ENCODE measurements around the gene GYPC. TPM values are rescaled to one million over a fixed set of nuclear protein-coding genes. Genes with fewer than 3 reads are reported as not detected.

Gene GYPC
- polyA plus RNA-seq, 3 donors = 60.5 to 65.5 (median 61.7) TPM

DNA sequence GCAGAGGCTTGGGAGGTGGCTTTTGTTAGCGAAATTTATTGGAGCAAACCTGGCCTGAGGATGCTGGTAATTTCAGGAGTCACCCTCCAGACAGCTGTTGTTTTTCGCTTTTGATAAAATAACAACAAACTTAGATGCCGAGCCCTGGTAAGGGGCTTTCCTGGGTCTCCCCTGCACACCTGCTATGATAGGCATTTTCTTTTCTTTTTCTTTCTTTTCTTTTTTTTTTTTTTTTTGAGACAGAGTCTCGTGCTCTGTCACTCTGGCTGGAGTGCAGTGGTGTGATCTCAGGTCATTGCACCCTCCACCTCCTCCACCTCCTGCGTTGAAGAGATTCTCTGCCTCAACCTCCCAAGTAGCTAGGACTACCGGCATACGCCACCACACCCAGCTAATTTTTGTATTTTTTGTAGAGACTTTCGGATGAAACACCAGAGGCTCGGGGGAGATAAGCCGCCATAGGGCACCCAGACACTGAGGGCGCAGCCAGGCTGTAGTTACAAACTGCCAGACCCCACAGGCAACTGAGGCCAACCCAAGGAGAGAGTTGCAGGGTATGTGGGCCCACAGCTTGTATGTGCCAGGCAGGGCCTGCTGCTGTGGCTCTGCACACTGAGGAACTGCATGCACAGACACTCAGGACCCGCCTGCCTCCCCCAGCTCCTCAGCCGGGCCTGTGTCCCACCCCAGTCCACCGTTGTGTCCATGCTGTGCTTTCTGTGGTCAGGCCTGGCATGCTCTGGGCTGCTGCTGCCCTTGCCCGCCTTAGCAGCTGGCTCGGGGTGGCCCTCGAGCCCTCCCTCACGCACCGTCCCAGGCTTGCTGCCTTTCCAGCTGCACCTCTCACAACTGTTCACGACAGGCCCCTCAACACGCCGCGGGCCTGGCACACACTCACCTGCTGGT, 3.9 kb downstream of the GYPC start:
- no peak for DNase-seq (ENCODE audit: extremely low read depth in 1 of 11, low read depth in 9 of 11, low spot score in 4 of 11)

DNA sequence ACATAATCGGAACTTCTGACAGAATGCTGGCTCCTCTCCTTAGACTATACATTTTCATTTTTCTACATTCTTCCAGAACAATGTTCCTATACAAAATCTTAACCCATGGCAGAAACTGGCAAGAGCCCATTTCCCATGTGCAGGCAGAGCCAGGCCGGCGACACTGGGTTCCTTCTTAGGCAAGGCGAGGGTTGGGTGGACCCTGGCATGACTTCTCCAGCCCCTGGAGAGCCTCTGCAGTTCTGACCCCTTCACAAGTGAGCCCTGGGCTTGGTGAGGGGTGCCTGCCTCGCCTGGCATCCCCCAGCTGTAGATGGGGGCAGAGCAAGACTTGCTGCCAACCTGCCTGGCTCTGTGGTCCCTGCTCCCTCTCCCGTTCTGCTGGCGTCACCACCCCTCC, 5.0 kb downstream of the GYPC start:
- DNase-seq (ENCODE audit: extremely low read depth in 1 of 11, low read depth in 9 of 11, low spot score in 4 of 11) = no peak

DNA sequence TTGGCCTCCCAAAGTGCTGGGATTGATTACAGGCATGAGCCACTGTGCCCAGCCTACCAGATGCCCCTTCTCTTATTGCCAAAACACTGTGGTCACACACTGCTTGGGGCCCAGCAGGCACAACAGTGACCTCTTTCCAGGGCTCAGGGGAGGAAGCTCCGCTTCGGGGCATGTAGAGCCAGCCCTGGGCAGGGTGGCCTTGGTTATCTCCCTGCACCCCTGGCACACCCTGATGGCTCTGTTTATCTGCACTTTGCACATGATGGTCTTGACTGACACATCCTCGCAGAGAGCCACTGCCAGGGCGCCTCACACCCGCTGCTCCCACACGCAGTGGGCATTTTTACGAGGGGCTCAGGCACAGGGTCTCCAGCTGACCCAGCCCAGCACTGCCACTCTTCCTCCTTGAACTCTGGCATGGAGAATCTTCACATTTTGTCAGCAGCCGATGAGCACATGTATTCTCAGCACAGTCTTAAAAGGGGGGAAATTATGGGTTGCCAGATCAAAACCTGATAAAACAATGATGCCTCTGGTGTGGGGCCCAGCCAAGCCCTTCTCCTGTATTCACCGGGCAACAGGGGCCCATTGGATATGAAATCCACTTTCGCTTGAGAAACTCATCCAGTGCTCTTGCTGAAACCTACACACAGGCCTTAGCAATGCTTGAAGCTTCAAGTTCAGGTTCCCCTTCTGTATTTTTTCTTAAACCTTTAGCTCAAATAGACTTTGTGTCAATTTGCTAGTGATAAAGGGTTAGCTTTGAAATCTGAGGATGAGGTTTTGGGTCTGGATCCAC, 5.9 kb downstream of the GYPC start:
- no peak for DNase-seq (ENCODE audit: extremely low read depth in 1 of 11, low read depth in 9 of 11, low spot score in 4 of 11)

DNA sequence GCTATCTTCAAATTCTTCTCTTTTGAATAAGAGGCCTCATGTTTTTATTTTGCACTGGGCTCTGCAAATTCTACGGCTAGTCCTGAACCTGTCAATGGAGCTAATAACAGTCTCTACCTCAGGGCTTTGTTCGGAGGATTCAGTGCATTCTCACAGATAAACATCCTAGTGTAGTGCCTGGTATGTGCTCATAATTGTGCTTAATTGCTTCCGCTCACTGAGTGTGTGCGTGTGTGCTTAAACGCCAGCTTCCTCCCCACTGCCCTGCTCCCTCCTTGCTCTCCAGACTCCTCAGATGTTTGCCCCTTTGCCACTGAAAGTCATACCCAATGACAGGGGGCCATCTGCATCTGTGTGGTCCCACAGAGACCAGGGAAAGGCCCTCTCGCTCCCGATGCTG, 6.7 kb downstream of the GYPC start:
- no peak for DNase-seq (ENCODE audit: extremely low read depth in 1 of 11, low read depth in 9 of 11, low spot score in 4 of 11)

DNA sequence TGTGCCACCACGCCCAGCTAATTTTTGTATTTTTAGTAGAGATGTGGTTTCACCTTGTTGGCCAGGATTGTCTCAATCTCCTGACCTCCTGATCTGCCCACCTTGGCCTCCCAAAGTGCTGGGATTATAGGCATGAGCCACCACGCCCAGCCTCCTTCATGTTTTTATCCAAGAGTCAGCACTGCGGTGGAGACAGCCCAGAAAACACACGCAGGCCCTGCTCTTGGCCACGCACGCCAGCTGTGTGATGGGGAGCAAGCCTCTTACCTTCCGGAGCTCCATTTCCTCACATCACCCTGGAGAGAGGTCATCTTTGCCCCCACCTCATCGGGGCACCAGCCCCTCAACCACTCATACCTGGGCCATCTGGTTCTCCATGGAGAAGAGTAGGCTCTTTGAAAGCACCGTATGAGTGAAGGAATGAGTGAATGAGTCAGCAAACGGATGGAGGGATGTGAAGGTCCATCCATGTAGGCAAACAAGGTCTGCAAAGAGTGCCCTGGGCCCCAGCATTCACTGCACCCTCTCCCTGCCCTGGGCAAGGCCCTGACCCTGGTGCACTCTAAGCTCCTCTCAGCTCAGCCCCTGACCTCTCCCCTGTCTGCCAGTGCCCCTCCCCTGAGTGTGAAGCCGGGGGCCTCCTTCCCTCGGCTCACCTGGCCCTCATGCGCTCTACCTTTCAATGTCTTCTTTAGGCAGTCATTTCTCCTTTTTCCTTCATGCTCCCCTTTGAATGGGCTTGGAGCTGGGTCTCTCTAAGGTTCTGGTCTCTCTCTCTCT, 7.4 kb downstream of the GYPC start:
- DNase-seq (ENCODE audit: extremely low read depth in 1 of 11, low read depth in 9 of 11, low spot score in 4 of 11) = no peak

DNA sequence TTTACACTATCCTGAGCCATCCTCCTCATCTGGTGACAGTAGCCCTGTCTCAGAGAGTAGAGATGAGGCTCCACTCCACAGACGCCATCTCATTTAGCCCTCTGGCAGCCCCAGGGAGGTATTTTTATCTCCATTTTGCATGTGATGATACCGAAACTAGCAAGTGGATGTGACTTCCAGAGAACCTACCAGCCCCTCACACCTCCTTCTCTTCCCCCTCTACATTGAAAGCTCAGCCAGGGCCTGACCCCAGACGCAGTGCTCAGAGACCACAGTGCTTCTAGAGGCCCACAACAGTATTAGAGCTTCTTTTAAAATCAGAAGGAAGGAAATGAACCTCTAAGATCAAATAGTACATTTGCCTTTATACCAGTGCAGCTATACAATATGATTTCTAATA, 8.3 kb downstream of the GYPC start:
- no peak for DNase-seq (ENCODE audit: extremely low read depth in 1 of 11, low read depth in 9 of 11, low spot score in 4 of 11)

DNA sequence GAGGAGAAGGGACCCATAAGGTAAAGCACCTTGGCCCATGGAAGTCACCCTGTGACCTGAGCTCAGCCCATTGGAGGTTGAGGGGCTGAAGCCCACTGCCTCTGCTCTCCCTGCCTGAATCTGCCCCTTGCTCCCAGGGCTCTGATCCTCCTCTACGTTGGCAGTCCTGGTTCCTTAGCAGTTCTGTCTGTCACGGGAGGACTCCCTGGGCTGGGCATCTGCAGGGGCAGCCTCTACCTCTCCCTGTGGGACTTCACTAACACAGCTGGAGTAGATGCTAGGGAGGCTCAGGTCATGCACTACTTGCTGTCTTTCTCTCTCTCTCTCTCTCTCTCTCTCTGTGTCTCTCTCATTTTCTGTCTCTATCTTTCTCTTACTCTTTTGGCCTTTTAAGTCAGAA, 8.7 kb downstream of the GYPC start:
- no peak for DNase-seq (ENCODE audit: extremely low read depth in 1 of 11, low read depth in 9 of 11, low spot score in 4 of 11)

DNA sequence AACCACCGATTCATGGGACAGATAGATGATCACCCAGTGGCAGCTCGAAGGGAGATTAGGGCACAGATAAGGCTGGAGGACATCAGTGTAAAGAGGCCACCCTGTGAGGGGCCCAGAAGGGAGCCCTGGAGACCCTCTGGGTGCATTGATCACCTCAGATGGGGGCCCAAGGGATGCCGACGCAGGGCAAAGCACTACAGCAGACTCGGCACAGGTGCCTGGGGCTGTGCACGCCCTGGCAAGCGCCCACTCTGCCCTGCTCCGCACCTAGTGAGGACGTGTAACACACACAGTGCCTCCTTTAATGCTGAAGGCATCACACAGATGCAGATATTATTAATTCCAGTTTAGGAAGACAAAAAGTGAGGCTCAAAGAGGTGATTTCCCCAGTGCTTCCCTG, 9.5 kb downstream of the GYPC start:
- no peak for DNase-seq (ENCODE audit: extremely low read depth in 1 of 11, low read depth in 9 of 11, low spot score in 4 of 11)

DNA sequence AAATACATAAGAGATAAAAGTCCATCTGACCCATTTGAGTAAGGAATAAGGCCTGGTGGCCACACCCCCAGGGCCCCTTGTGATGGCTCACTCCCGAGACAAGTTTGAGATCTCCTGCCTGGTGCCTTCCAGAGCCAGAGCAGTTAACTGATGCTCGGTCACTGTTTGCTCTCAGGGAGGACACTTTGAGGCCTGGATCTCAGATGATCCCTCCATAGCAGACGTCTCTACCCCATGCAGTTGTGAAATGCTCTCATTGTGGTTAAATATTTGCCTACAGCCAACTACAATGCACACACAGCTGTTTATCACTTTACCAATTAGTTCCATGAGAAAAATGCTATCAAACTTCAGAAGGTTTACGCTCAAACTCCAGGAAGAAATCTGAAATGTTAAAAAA, 12.3 kb downstream of the GYPC start:
- DNase-seq (ENCODE audit: extremely low read depth in 1 of 11, low read depth in 9 of 11, low spot score in 4 of 11) = no peak

DNA sequence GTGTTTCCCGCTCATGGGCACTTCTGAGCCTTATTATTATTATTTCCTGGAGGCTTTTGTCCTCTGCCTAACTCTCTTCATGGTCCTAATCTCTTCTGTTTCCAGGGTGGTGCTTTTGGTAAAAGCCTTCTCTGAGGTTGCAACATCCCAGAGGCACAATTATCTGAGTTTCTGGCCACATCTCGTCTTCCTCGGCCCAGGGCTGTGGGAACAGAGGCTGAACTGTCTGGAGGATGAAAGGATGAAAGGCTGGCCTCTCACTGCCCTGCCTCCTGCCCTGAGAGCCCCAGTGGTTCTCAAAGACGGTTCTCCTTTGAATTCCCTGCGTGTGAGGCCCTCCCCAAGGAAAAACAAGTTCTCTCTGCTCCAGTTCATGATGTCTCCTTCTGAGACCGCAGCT, 13.8 kb downstream of the GYPC start:
- DNase-seq (ENCODE audit: extremely low read depth in 1 of 11, low read depth in 9 of 11, low spot score in 4 of 11) = no peak

DNA sequence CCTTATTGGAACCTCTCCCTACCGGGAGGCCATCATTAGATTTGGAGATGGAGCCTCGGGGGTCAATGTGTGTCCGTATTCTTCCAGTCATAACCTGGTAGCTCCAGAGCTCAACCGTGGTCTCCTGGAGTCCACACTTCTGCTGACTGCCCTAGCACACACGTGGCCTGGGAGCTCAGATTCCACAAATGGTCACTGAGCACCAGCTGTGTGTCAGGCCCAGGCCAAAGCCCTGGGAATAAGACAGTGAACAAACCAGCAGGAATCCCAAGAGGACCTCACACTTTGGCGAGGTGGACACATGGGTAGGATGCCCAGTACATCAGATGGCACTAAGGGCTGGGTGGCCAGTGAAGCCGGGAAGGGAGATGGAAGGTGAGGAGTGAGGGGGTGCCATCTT, 15.5 kb downstream of the GYPC start:
- no peak for DNase-seq (ENCODE audit: extremely low read depth in 1 of 11, low read depth in 9 of 11, low spot score in 4 of 11)

DNA sequence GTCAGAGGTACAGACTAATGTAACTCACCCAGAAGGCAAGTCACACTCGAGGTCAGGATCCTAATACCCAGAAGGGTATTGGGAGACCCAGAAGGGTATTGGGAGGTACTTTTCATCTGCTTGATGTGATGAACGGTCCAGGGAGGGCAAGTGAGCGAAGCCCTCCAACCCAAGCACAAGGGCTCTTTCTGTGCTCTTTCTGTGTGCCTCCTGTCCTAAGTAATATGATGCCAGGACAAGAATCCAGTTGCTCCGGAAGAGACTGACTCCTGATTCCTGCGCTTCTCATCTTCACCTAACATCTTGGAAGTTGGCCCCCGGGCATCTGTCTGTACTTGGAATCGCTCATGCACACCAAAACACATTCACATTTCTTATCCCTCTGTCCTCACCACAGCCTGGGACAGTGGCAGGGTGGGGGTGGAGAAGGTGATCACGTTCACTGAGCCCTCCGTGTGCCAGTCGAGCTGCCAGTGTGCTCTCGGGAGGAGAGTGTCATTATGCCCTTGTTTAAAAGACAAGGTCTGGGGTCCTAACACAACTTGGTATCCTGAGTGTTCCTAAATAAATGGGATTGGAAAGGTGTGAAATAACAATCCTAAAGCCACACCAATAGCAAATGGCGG, 17.1 kb downstream of the GYPC start:
- no peak for DNase-seq (ENCODE audit: extremely low read depth in 1 of 11, low read depth in 9 of 11, low spot score in 4 of 11)

DNA sequence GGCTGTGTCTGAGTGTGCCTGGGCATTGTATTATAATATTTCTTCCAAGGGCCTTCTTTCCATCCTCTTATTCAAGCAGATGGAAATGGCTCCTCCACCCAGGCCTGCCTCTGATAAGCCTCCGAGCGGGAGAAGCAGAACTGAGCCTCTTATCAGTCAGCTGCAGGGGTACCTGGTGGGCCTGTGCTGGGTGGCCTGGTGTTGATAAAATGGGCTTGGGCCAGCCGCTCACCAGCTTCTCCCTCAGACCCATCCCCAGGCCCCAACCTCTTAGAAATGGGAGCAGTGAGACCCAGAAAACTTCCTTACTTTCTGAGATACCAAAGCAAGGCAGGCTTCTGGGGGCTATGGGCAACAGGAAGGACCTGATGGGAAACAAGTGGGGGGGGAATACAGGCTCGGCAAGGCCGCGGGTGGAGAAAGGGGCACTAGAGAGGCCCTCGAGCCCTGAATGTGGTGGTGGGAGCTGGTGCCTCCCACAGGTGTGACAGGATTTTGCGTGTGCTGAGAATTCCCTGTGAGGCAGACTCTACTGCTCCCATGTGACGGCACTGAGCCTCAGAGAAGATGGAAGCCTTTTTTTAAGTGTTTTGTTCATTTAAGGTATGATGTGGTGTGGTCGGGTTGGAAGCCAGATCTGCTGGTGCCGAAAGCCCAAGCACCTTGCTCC, 18.3 kb downstream of the GYPC start:
- DNase-seq (ENCODE audit: extremely low read depth in 1 of 11, low read depth in 9 of 11, low spot score in 4 of 11) = no peak

DNA sequence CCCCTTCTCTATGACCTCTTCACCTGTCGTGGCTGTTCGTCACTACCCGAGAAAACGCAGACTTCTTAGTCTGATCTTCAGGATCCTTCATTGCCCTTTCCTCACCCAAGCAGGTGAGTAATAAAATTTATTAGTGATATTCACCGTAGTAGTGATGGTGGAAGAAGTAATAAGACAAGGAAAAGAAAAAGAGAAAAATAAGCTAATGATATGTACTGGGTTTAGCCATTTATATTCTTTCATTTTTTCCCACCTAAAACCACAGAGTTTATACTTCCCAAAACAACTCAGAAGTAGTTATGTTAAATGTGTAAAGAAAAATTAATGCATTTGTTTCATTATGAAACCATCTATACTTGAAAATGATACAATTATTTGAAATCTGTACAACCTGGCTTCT, 19.7 kb downstream of the GYPC start:
- DNase-seq (ENCODE audit: extremely low read depth in 1 of 11, low read depth in 9 of 11, low spot score in 4 of 11) = no peak

DNA sequence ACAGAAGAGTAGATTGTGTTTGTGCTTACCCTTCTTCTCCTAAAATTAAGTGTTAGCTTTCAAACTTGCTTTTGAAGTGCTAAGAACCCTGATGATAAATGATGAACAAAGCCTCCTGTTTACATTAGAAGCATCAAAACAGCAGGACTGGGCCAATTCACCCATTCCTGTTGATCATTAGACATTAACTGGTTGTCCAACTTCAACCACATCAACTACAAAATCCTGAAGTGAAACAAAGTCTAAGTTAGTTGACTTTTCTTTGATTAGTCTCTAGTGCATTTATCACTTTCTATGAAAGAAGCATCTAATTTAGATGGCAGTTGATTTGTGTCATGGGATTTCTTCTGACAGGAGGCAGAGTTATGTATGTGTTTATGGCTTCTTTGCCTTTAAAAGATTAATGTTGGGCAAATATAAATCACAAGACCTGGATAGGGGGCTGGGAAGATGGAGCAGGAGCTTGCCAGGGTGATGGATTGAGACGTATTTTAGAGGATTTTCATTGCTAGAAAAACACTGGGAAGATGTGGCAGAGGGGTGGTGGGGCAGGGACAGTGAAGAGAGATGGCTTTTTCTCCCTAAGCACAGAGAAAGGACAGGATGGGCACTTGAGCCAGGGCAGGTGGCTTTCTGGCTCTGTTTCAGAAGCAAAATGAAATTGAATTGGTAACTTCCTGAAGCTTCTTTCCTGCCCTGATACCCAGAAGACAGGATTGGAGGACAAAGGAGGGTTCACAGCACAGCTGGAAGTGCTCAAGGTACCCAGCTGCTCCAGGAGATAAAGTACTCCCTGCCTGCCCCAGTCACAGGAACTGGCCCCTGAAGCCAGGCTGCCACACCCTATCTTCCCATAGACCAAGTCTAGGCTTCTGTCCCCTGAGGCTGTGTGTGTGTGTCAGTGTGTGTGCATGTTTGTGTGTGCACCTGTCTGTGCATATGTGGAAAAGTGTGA, 20.5 kb downstream of the GYPC start:
- no peak for DNase-seq (ENCODE audit: extremely low read depth in 1 of 11, low read depth in 9 of 11, low spot score in 4 of 11)

DNA sequence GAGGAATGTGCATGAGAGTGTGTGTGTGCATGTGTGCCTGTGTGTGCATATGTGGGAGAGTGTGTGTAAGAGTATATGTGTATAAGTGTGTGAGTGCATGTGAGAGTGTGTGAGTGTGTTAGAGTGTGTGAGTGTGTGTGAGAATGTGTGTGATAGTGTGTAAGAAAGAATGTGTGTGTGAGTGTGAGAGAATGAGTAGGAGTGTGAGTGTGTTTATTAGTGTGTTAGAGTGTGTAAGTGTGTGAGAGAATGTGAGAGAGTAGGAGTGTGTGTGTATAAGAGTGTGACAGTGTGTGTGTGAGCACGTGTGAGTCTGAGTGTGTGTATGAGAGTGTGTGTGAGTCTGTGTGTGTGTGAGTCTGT, 21.2 kb downstream of the GYPC start:
- DNase-seq (ENCODE audit: extremely low read depth in 1 of 11, low read depth in 9 of 11, low spot score in 4 of 11) = no peak

DNA sequence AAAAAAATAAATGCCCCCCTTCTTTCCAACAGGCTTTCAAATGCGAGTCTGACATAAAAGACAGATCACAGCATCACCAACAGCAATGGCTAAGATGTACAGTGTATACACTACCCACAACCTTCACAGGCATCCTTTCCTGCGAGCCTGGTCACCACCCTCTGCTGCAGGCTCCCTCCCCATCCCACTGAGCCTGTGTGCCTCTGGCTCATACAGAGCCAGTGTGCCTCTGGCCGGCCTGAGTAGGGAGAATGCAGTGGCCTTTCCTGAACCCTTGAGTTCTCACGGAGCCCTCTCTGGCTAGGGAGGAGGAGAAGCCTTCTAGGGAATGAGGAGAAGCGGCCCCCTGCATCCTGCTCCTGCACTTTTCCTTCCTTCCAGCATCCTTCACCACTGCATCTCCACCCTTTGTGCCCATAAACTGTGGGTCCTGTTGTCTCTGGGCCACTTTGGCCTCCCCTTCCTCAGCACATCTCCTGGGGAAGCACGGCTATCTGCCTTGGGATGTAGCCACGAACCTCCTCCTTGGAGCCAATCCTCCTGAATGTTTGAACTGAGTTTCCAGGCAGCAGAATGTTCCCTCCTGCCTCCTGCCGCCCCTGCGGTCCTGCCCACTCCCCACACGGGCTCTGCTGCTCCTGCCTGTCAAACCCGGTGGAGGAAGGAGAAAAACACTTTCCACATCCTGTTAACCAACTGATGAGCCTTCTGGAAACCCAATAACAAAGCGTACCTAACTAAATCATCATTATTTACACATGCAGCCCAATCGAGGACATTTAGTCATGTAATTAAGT, 22.5 kb downstream of the GYPC start:
- DNase-seq (ENCODE audit: extremely low read depth in 1 of 11, low read depth in 9 of 11, low spot score in 4 of 11) = no peak
